ENCODE results near the gene CTPS1.

CTPS1 gene

DNA sequence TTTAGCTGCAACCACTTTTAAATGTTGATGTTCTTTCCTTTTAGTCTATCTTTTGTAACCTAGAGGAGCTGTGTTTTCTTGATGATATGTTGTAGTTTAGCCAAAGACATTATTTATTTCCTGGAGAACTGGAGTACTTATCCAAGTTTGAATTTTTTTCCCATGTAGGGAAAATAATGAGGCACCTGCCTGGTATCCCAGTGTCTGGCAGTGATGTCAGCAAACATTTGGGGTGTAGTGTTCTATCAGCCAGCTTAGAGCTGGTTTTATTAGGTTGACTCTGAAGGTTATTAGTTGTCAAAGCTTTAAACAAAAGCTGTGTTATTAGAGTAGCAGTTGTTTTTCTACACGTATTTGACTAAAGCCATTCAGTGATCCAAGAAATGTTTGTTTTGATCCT, 3.2 kb downstream of the CTPS1 start:
- H3K36me3 ChIP-seq (ENCODE audit: insufficient read depth, low read length), result peaks cover 43% of the 10 kb centered on the region
- H3K4me1 ChIP-seq (ENCODE audit: insufficient read depth, low read length, poor library complexity, severe bottlenecking), result peaks cover 74% of the 10 kb centered on the region
- H4K20me1 ChIP-seq (ENCODE audit: insufficient read depth, low read length, poor library complexity, severe bottlenecking), result peaks cover 58% of the 10 kb centered on the region
- H2AFZ ChIP-seq (ENCODE audit: low read length), result no peak overlapping the region
- no peaks in the 10 kb centered on the region for H3K9me3 ChIP-seq (ENCODE audit: insufficient read depth, low read depth, low read length)
- TF ChIP-seq, protein P1, sequence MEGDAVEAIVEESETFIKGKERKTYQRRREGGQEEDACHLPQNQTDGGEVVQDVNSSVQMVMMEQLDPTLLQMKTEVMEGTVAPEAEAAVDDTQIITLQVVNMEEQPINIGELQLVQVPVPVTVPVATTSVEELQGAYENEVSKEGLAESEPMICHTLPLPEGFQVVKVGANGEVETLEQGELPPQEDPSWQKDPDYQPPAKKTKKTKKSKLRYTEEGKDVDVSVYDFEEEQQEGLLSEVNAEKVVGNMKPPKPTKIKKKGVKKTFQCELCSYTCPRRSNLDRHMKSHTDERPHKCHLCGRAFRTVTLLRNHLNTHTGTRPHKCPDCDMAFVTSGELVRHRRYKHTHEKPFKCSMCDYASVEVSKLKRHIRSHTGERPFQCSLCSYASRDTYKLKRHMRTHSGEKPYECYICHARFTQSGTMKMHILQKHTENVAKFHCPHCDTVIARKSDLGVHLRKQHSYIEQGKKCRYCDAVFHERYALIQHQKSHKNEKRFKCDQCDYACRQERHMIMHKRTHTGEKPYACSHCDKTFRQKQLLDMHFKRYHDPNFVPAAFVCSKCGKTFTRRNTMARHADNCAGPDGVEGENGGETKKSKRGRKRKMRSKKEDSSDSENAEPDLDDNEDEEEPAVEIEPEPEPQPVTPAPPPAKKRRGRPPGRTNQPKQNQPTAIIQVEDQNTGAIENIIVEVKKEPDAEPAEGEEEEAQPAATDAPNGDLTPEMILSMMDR (conservative IDR thresholded peaks at IDR 0.05; ENCODE audit: low read length), result no peak
- no peak for TF ChIP-seq EZH2phosphoT487 (IDR thresholded peaks at IDR 0.05; ENCODE audit: borderline replicate concordance)
- H3F3A ChIP-seq (ENCODE audit: low read depth), result no peaks in the 10 kb centered on the region
- peak overlapping the region; percentile 96 for H3K9ac ChIP-seq (ENCODE audit: low read depth, low read length, poor library complexity, severe bottlenecking)
- H3K4me3 ChIP-seq (ENCODE audit: low read length, poor library complexity, severe bottlenecking), result peak overlapping the region; percentile 80
- no peaks in the 10 kb centered on the region for H3K27me3 ChIP-seq (ENCODE audit: insufficient read depth, low read length, poor library complexity, severe bottlenecking)
- H3K9me2 ChIP-seq (replicated peaks; ENCODE audit: low read depth, low read length), result no peaks in the 10 kb centered on the region
- H3K79me2 ChIP-seq (ENCODE audit: insufficient read depth, low read length), result peaks cover 80% of the 10 kb centered on the region
- peak overlapping the region; percentile 99 for H3K4me2 ChIP-seq (ENCODE audit: low read depth, low read length, poor library complexity, severe bottlenecking)

DNA sequence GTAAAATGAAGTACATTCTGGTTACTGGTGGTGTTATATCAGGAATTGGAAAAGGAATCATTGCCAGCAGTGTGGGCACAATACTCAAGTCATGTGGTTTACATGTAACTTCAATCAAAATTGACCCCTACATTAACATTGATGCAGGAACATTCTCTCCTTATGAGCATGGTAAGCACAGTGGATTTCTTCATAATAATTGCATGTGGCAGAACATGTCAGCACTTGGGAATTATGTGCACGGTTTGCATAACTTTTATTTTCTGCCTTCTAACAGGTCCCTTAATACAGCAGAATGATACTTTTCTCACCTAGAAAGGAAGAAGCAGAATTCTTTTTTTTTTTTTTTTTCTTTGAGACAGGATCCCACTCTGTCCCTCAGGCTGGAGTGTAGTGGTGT, 3.8 kb downstream of the CTPS1 start:
- peaks cover 74% of the 10 kb centered on the region for H3K4me1 ChIP-seq (ENCODE audit: insufficient read depth, low read length, poor library complexity, severe bottlenecking)
- TF ChIP-seq, protein P1 (conservative IDR thresholded peaks at IDR 0.05; ENCODE audit: low read length), result no peak
- TF ChIP-seq EZH2phosphoT487 (IDR thresholded peaks at IDR 0.05; ENCODE audit: borderline replicate concordance), result no peak
- no peaks in the 10 kb centered on the region for H3K27me3 ChIP-seq (ENCODE audit: insufficient read depth, low read length, poor library complexity, severe bottlenecking)
- H3K36me3 ChIP-seq (ENCODE audit: insufficient read depth, low read length), result peaks cover 49% of the 10 kb centered on the region
- no peaks in the 10 kb centered on the region for H3K9me2 ChIP-seq (replicated peaks; ENCODE audit: low read depth, low read length)
- no peaks in the 10 kb centered on the region for H3K9me3 ChIP-seq (ENCODE audit: insufficient read depth, low read depth, low read length)
- no peak overlapping the region for H2AFZ ChIP-seq (ENCODE audit: low read length)
- H3K79me2 ChIP-seq (ENCODE audit: insufficient read depth, low read length), result peaks cover 85% of the 10 kb centered on the region
- H3F3A ChIP-seq (ENCODE audit: low read depth), result no peaks in the 10 kb centered on the region
- peak overlapping the region; percentile 99 for H3K4me2 ChIP-seq (ENCODE audit: low read depth, low read length, poor library complexity, severe bottlenecking)
- H3K9ac ChIP-seq (ENCODE audit: low read depth, low read length, poor library complexity, severe bottlenecking), result peak overlapping the region; percentile 96
- peak overlapping the region; percentile 80 for H3K4me3 ChIP-seq (ENCODE audit: low read length, poor library complexity, severe bottlenecking)
- H4K20me1 ChIP-seq (ENCODE audit: insufficient read depth, low read length, poor library complexity, severe bottlenecking), result peaks cover 60% of the 10 kb centered on the region

DNA sequence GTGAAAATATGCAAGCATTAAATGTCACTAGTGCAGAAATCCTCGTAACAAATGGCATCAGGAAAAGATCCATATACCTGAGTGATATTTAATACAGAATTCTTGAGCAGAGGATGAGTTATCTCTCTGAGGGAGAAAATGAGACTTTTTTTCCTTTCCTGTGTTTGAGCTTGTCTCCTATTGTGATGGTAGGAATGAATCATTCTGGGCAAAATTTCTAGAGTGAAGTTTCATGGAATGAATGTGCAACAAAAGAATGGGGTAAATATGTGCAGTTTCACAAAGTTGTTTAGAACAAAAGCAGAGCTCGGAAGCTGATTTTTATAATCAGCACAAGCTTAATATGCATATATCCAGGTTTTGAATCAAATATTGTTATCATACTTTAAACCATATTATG, 4.6 kb downstream of the CTPS1 start:
- Histone ChIP-seq H4K20me1 (ENCODE audit: insufficient read depth, low read length, poor library complexity, severe bottlenecking) (peaks cover 60% of the 10 kb centered on the region), H3K4me3 (ENCODE audit: low read length, poor library complexity, severe bottlenecking) (peak overlapping the region; percentile 80), H3K79me2 (ENCODE audit: insufficient read depth, low read length) (peaks cover 84% of the 10 kb centered on the region), H3K4me1 (ENCODE audit: insufficient read depth, low read length, poor library complexity, severe bottlenecking) (peaks cover 72% of the 10 kb centered on the region), H3K36me3 (ENCODE audit: insufficient read depth, low read length) (peaks cover 56% of the 10 kb centered on the region), H2AFZ (ENCODE audit: low read length) (no peak overlapping the region), H3F3A (ENCODE audit: low read depth) (no peaks in the 10 kb centered on the region), H3K4me2 (ENCODE audit: low read depth, low read length, poor library complexity, severe bottlenecking) (peak overlapping the region; percentile 99), H3K9ac (ENCODE audit: low read depth, low read length, poor library complexity, severe bottlenecking) (peak overlapping the region; percentile 96), H3K9me2 (replicated peaks; ENCODE audit: low read depth, low read length) (no peaks in the 10 kb centered on the region), H3K27me3 (ENCODE audit: insufficient read depth, low read length, poor library complexity, severe bottlenecking) (no peaks in the 10 kb centered on the region), H3K9me3 (ENCODE audit: insufficient read depth, low read depth, low read length) (no peaks in the 10 kb centered on the region)
- no peak for TF ChIP-seq EZH2phosphoT487 (IDR thresholded peaks at IDR 0.05; ENCODE audit: borderline replicate concordance)
- TF ChIP-seq, protein P1 (conservative IDR thresholded peaks at IDR 0.05; ENCODE audit: low read length), result no peak

Data from Loucy (cell line).